Measurements from ENCODE around the gene LAMA2. TPM values are rescaled to one million over a fixed set of nuclear protein-coding genes. Genes with fewer than 3 reads are reported as not detected.

LAMA2 gene
- total and polyA plus RNA-seq, 3 donors from 2014 or later = 25.9 to 94.8 (median 56.0) TPM

DNA sequence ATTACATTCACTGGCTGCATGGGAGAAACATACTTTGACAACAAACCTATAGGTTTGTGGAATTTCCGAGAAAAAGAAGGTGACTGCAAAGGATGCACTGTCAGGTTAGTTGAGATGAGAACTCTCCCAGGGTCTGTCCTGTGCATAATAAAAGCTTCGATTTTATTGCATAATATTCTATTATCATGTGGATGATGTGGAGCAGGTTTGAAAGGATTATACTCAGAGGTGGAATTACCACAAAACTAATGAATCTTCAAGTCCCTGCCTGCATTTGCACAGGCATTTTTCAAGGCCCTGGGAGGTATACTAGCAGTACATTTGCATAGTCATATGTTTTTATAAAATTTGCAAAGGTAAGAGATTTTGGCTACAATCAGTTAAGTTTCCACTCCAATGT is 577.3 kb downstream of the LAMA2 start:
- Histone ChIP-seq H3K9me3 (no peaks in the 10 kb centered on the region), H3K27me3 (no peaks in the 10 kb centered on the region), H3K36me3 (ENCODE audit: low read depth, missing control alignments) (no peaks in the 10 kb centered on the region), H3K27ac (no peak overlapping the region), H3K4me1 (no peaks in the 10 kb centered on the region), H3K4me3 (no peak overlapping the region)
- DNase-seq = no peak
- intact Hi-C loops (cut with DNase I; ENCODE audit: low total_unique reads) = no loop called here
- TF ChIP-seq, protein P1, sequence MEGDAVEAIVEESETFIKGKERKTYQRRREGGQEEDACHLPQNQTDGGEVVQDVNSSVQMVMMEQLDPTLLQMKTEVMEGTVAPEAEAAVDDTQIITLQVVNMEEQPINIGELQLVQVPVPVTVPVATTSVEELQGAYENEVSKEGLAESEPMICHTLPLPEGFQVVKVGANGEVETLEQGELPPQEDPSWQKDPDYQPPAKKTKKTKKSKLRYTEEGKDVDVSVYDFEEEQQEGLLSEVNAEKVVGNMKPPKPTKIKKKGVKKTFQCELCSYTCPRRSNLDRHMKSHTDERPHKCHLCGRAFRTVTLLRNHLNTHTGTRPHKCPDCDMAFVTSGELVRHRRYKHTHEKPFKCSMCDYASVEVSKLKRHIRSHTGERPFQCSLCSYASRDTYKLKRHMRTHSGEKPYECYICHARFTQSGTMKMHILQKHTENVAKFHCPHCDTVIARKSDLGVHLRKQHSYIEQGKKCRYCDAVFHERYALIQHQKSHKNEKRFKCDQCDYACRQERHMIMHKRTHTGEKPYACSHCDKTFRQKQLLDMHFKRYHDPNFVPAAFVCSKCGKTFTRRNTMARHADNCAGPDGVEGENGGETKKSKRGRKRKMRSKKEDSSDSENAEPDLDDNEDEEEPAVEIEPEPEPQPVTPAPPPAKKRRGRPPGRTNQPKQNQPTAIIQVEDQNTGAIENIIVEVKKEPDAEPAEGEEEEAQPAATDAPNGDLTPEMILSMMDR (IDR thresholded peaks at IDR 0.05) = no peak
- no peak for TF ChIP-seq POLR2A (IDR thresholded peaks at IDR 0.05)
- WGBS, 2 donors = 77 to 92% methylated on average over 2 of the region's 2 CpGs

GRCh38 chr6:129469070-129469662 is 586.2 kb downstream of the LAMA2 start:
- 57 to 78% methylated on average over 3 of the region's 3 CpGs for WGBS, 2 donors
- no peak for DNase-seq
- no peaks in the 10 kb centered on the region for H3K4me1 ChIP-seq
- no peak overlapping the region for H3K4me3 ChIP-seq
- H3K27me3 ChIP-seq = no peaks in the 10 kb centered on the region
- H3K27ac ChIP-seq = no peak overlapping the region
- intact Hi-C loops (cut with DNase I; ENCODE audit: low total_unique reads) = no loop called here
- TF ChIP-seq, protein P1 (IDR thresholded peaks at IDR 0.05) = no peak
- no peaks in the 10 kb centered on the region for H3K36me3 ChIP-seq (ENCODE audit: low read depth, missing control alignments)
- H3K9me3 ChIP-seq = no peaks in the 10 kb centered on the region

- no peaks in the 10 kb centered on the region for H3K4me1 ChIP-seq
- H3K27me3 ChIP-seq = no peaks in the 10 kb centered on the region
- TF ChIP-seq POLR2A (IDR thresholded peaks at IDR 0.05) = no peak
- TF ChIP-seq, protein P1 (IDR thresholded peaks at IDR 0.05) = no peak
- H3K36me3 ChIP-seq (ENCODE audit: low read depth, missing control alignments) = no peaks in the 10 kb centered on the region
- H3K27ac ChIP-seq = no peak overlapping the region
- intact Hi-C loops (cut with DNase I; ENCODE audit: low total_unique reads) = no loop called here
- H3K4me3 ChIP-seq = no peak overlapping the region
- WGBS, 2 donors = 80 to 84% methylated on average over 3 of the region's 3 CpGs
- no peaks in the 10 kb centered on the region for H3K9me3 ChIP-seq
- no peak for DNase-seq
These were observed 589.3 kb downstream of the LAMA2 start for GRCh38 chr6:129472239-129472638.

GRCh38 chr6:129473546-129473945 is 590.6 kb downstream of the LAMA2 start:
- H3K4me3 ChIP-seq = no peak overlapping the region
- H3K27me3 ChIP-seq = no peaks in the 10 kb centered on the region
- TF ChIP-seq POLR2A (IDR thresholded peaks at IDR 0.05) = no peak
- TF ChIP-seq, protein P1 (IDR thresholded peaks at IDR 0.05) = no peak
- no peaks in the 10 kb centered on the region for H3K4me1 ChIP-seq
- H3K9me3 ChIP-seq = no peaks in the 10 kb centered on the region
- no peaks in the 10 kb centered on the region for H3K36me3 ChIP-seq (ENCODE audit: low read depth, missing control alignments)
- WGBS, 2 donors = 85 to 90% methylated on average over 3 of the region's 3 CpGs
- DNase-seq = no peak
- intact Hi-C loops (cut with DNase I; ENCODE audit: low total_unique reads) = no loop called here
- no peak overlapping the region for H3K27ac ChIP-seq

Measured in testis (tissue), 3 donors.